GM18951 (cell line): ENCODE data around the gene RASD1.
"Not testable (repeated sequence)": the region's sequence is repeated elsewhere in the genome, so short reads cannot be mapped to it uniquely, and the experiment has no call there.

Experiments used
- POLR2A ChIP-seq: IDR thresholded peaks from 4 replicates; pipeline ENCODE4 v1.6.1; 2011; ENCODE audit warnings: mild to moderate bottlenecking; ENCODE audit not compliant: insufficient read length, insufficient read depth; ENCODE audit errors: extremely low read depth
- in situ Hi-C: fragments of 300-500 bp; cut with MboI; formaldehyde crosslinking; loops from one replicate; pipeline ENCODE4 v1.12.0; 2022; ENCODE audit warnings: low sequenced_read_pairs, mixed read lengths, inconsistent platforms; ENCODE audit not compliant: unreplicated experiment

RASD1 gene

GRCh38 chr17:17474341-17474740, 21.9 kb downstream of the RASD1 start:
- in situ Hi-C loops: no loop called here
- TF ChIP-seq POLR2A: no peak

- no peak for TF ChIP-seq POLR2A
- in situ Hi-C loops: no loop called here
These were observed 23.8 kb downstream of the RASD1 start for GRCh38 chr17:17472333-17472920.

DNA sequence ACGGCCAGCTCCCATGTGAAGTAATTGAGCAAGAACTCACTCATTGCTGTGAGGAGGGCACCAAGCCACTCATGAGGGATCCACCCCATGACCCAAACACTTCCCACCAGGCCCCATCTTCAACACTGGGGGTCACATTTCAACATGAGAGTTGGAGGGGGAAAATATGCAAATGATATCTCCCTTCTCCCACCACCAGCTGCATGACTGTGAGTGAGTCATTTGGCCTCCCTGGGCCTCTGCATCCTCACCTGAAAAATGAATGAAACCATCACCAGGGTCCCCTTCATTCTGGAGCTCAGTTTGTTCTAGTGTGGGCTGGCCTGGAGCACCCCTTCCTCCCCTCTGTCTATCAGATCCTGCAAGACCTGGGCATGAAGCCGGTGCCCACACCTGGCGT, 26.2 kb downstream of the RASD1 start:
- in situ Hi-C loops: no loop called here
- no peak for TF ChIP-seq POLR2A

- no peak for TF ChIP-seq POLR2A
- in situ Hi-C loops: no loop called here
These were observed 26.8 kb downstream of the RASD1 start for GRCh38 chr17:17469358-17469757.

- in situ Hi-C loops: no loop called here
- TF ChIP-seq POLR2A: no peak
These were observed 27.8 kb downstream of the RASD1 start for GRCh38 chr17:17468217-17469010.

DNA sequence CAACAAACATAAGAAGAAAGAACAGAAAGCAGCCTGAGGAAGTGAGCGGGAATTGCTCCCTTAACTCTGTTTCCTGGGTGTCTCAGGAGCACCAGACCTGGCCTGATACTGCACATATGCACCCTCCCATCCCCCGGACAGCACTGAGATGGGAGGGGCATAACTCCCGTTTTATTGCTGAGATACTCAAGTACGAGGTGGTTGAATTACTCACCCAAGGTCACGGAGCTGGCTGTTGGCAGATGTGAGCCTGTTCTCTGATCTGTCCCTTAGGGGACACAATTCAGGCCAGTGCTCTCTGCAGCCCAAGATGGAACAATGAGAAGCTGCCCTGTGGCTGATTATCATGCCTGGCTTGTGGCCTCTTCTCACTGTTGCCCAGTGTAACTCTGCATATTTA, 28.5 kb downstream of the RASD1 start:
- TF ChIP-seq POLR2A: no peak
- in situ Hi-C loops: no loop called here

DNA sequence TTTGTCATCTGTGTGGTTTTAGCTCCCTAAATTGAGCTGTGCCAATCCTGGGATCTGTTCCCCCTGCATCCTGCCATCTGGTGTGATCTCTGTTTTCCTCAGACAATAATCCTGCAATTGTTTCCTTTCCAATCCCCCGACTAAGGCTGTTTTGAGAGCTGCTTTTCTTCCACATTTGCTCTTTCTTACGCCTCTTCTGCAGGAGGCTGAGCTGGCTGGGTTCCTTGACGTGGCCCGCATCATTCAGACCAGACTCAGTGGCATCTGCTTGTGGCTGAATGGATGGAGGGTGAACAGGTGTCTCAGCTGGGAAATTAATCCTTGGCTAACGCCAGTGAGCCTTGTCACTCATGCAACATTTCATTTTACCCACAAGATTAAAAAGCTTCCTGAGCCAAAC, 29.2 kb downstream of the RASD1 start:
- in situ Hi-C loops: no loop called here

GRCh38 chr17:17466511-17466910, 29.7 kb downstream of the RASD1 start:
- in situ Hi-C loops: no loop called here

More for the DNA sequence above, 29.2 kb downstream of the RASD1 start:
- TF ChIP-seq POLR2A: no peak

GRCh38 chr17:17465878-17466277, 30.3 kb downstream of the RASD1 start:
- in situ Hi-C loops: not testable (repeated sequence)

More at GRCh38 chr17:17466511-17466910, 29.7 kb downstream of the RASD1 start:
- TF ChIP-seq POLR2A: no peak

DNA sequence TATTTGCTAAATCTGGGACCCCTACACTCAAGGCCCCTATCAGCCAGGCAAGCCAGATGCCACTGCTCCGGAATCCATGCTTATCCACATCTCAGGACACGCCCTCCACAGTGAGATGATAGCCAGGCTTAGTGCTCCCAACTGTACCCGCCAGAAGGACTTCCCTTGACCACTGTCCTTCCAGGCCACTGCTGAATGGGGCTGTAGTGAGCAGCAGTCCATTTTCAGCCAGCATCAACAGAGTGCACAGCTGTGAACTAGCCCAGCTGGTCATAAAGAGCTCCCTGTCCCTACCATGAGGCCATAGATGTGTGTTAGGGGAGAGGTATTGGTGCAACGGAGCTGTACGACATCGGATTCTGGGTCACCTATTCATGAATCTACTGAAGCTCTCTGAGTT, 32.4 kb downstream of the RASD1 start:
- TF ChIP-seq POLR2A: no peak
- in situ Hi-C loops: no loop called here

- no peak for TF ChIP-seq POLR2A
- in situ Hi-C loops: no loop called here
These were observed 34.0 kb downstream of the RASD1 start for GRCh38 chr17:17462048-17462824.

GRCh38 chr17:17460038-17460437, 36.2 kb downstream of the RASD1 start:
- TF ChIP-seq POLR2A: no peak
- in situ Hi-C loops: no loop called here

DNA sequence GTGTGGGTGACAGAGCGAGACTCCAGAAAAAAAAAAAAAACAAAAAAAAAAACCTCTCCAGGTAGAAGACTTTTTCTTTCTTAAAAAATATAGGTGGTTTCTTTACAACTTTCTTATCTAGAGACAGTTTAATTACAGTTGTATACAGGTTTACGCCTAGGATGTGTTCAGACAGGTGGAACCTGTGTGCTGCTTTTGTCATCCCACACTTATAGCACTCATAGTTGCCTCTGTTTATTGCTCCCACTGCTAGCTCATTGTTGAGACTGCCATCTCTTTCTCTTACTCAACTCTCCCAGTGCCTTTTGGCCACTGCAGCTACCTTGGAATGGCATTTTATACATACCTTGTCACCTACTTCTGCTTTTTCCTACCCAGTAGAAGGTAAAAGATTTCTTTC, 38.5 kb downstream of the RASD1 start:
- in situ Hi-C loops: no loop called here
- no peak for TF ChIP-seq POLR2A

DNA sequence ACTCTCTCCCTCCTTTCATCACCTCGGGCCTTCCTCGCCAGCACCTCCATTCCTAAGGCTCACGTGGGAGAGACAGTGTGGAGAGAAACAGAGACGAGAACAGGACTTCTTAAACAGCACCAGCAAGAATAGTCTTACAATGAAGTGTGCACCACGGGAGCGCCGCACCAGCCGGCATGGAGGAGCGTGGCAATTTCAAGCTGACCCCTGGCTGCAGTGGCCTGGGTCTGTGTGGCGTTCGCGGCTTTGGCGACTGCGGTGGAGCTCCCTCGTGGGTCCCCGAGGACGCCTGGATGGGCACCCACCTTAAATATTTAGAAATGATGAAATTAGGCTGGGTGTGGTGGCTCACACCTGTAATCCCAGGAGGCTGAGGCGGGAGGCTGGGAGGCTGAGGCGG, 39.9 kb downstream of the RASD1 start:
- in situ Hi-C loops: no loop called here
- no peak for TF ChIP-seq POLR2A
